Fibroblast of lung (primary cell): ENCODE data around the gene TADA2A. TPM values are rescaled to one million over a fixed set of nuclear protein-coding genes. Genes with fewer than 3 reads are reported as not detected.

Experiments used
- DNase-seq, 2 donors: peaks; one replicate each; pipeline versions ENCODE4 v3.0.0 to v3.0.0-alpha.2; 2010; ENCODE audit warnings: low read depth in 2 of 2
- H2AFZ ChIP-seq: 2 replicates; pipeline ENCODE4 v1.5.1; 2012; ENCODE audit warnings: low read length, control low read depth, inconsistent platforms
- H3K27ac ChIP-seq: 2 replicates; pipeline ENCODE4 v1.5.1; 2011; ENCODE audit warnings: low read length, control low read depth; ENCODE audit not compliant: insufficient read depth
- H3K27me3 ChIP-seq: 2 replicates; pipeline ENCODE4 v1.5.1; 2011; ENCODE audit warnings: mild to moderate bottlenecking, low read length; ENCODE audit not compliant: control insufficient read depth, insufficient read depth
- H3K36me3 ChIP-seq: 2 replicates; pipeline ENCODE4 v1.5.1; 2011; ENCODE audit warnings: low read length; ENCODE audit not compliant: control insufficient read depth, insufficient read depth
- H3K4me1 ChIP-seq: 2 replicates; pipeline ENCODE4 v1.5.1; 2011; ENCODE audit warnings: low read length; ENCODE audit not compliant: control insufficient read depth, insufficient read depth; ENCODE audit errors: extremely low read depth
- H3K4me2 ChIP-seq: 2 replicates; pipeline ENCODE4 v1.5.1; 2011; ENCODE audit warnings: low read length, control low read depth; ENCODE audit not compliant: insufficient read depth; ENCODE audit errors: extremely low read depth
- H3K4me3 ChIP-seq, 4 experiments: fragments of 200-600 bp in 1 of 4; sonication (generic) in 1 of 4; replicated peaks in 1 of 4; 2 replicates each; pipeline ENCODE4 v1.5.1; 2011 to 2016; ENCODE audit warnings: low read length in 4 of 4, low read depth in 3 of 4, mild to moderate bottlenecking in 3 of 4, control low read depth in 2 of 4, inconsistent platforms in 1 of 4, mixed read lengths in 1 of 4; ENCODE audit not compliant: insufficient read depth in 1 of 4; ENCODE audit errors: control extremely low read depth in 1 of 4
- H3K79me2 ChIP-seq: 2 replicates; pipeline ENCODE4 v1.5.1; 2012; ENCODE audit warnings: mild to moderate bottlenecking, low read length, inconsistent platforms; ENCODE audit not compliant: control insufficient read depth, insufficient read depth
- H3K9ac ChIP-seq: 2 replicates; pipeline ENCODE4 v1.5.1; 2011; ENCODE audit warnings: mild to moderate bottlenecking, low read length, control low read depth; ENCODE audit not compliant: insufficient read depth
- H3K9me3 ChIP-seq: 2 replicates; pipeline ENCODE4 v1.5.1; 2012; ENCODE audit warnings: low read depth, low read length; ENCODE audit not compliant: control insufficient read depth, insufficient read depth
- H4K20me1 ChIP-seq: 2 replicates; pipeline ENCODE4 v1.5.1; 2011; ENCODE audit warnings: low read length; ENCODE audit not compliant: control insufficient read depth, insufficient read depth; ENCODE audit errors: extremely low read depth
- EZH2 ChIP-seq: IDR thresholded peaks from 2 replicates; pipeline ENCODE4 v1.5.1; 2012; ENCODE audit warnings: low read length, control low read depth, mild to moderate bottlenecking; ENCODE audit errors: missing control alignments
- polyA plus RNA-seq, 2 donors: library from polyadenylated mRNA; depleted of rRNA in 1 of 2; stranded (reverse) in 1 of 2; unstranded in 1 of 2; fragments of >200 nt; gene quantifications; 2 replicates each; pipeline ENCODE4 v1.2.1, GENCODE V29; 2011 to 2012; ENCODE audit warnings: missing spikeins in 1 of 2
- total RNA-seq: library from RNA; depleted of rRNA; stranded (reverse); fragments of >200 nt; gene quantifications from 2 replicates; pipeline ENCODE4 v1.2.1, GENCODE V29; 2014
- TF ChIP-seq, protein P1 (sequence below), 2 donors: IDR thresholded peaks in 1 of 2; conservative IDR thresholded peaks in 1 of 2; 1 replicate in 1 of 2; 2 replicates in 1 of 2; pipeline ENCODE4 v1.5.1; 2011 to 2012; ENCODE audit warnings: low read length in 2 of 2, control low read depth in 1 of 2, inconsistent platforms in 1 of 2, low read depth in 1 of 2, mild to moderate bottlenecking in 1 of 2

Gene TADA2A
- total and polyA plus RNA-seq, 2 donors (not counting 1 experiment from before 2014, with no cell fraction given), result 18.7 to 23.9 TPM

DNA sequence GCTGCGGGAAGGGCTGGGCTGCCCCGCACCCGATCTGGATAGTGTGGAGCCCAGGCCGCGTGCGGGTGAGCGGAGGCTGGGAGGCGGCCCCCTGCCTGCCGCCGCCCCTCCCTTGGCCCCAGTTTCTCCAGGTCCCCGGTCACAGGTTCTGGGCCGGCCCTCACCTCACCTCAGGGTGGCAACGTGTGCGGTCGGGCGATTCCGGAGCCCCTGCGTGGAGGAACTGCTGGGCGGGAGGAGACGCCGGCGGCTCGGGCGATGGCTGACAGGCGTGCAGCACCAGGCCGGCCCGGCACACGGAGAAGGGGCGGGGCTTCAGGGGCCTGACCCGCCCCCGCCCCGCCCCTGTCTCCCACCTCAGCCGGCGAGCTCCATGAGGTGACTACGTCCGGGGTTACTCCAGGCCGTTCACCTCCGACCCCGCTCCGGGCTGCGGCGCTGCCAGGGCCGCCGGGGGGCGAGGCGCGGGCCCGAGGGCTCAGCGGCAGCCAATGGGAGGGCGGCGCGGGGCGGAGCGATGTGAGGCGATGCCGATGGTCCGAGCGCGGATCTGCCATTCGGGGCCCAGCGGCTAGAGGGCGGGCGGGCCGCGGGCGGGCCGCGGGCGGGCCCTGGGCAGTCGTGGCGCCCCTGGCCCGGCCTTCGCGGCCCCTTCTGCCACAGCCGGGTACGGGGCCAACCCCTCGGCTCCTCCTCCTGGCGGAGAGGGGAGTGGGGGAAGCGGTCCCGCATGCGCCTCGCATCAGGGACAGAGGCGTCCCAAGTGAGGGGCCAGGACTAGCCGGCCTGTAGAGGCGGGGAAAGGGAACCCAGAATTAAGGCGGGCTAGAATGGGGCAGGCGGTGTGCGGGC, 47.6 kb upstream of the TADA2A start:
- H3K36me3 ChIP-seq, result no peaks in the 10 kb centered on the region
- no peaks in the 10 kb centered on the region for H4K20me1 ChIP-seq
- H3K79me2 ChIP-seq, result peaks cover 39% of the 10 kb centered on the region
- no peaks in the 10 kb centered on the region for H3K9me3 ChIP-seq
- peaks cover 10% of the 10 kb centered on the region for H3K4me1 ChIP-seq
- peak; percentile 89 to 95 for DNase-seq
- H3K27ac ChIP-seq, result peak overlapping the region; percentile 81
- peak overlapping the region; percentile 91 to 98 (median 94) for H3K4me3 ChIP-seq
- H3K4me2 ChIP-seq, result peak overlapping the region; percentile 97
- TF ChIP-seq, protein P1, sequence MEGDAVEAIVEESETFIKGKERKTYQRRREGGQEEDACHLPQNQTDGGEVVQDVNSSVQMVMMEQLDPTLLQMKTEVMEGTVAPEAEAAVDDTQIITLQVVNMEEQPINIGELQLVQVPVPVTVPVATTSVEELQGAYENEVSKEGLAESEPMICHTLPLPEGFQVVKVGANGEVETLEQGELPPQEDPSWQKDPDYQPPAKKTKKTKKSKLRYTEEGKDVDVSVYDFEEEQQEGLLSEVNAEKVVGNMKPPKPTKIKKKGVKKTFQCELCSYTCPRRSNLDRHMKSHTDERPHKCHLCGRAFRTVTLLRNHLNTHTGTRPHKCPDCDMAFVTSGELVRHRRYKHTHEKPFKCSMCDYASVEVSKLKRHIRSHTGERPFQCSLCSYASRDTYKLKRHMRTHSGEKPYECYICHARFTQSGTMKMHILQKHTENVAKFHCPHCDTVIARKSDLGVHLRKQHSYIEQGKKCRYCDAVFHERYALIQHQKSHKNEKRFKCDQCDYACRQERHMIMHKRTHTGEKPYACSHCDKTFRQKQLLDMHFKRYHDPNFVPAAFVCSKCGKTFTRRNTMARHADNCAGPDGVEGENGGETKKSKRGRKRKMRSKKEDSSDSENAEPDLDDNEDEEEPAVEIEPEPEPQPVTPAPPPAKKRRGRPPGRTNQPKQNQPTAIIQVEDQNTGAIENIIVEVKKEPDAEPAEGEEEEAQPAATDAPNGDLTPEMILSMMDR (conservative IDR thresholded peaks at IDR 0.05 in 1 of 2, IDR thresholded peaks at IDR 0.05 in 1 of 2; ENCODE audit: low read depth in 1 of 2, low read length in 2 of 2), result peak in 1 of 2 donors; percentile 22
- TF ChIP-seq EZH2, result no peak
- peak overlapping the region; percentile 76 for H3K9ac ChIP-seq
- no peaks in the 10 kb centered on the region for H3K27me3 ChIP-seq
- peak overlapping the region; percentile 16 for H2AFZ ChIP-seq

GRCh38 chr17:37359682-37360188, 47.0 kb upstream of the TADA2A start:
- H3K27ac ChIP-seq, result peak overlapping the region; percentile 47
- no peaks in the 10 kb centered on the region for H4K20me1 ChIP-seq
- peaks cover 10% of the 10 kb centered on the region for H3K4me1 ChIP-seq
- DNase-seq, result no peak
- no peaks in the 10 kb centered on the region for H3K27me3 ChIP-seq
- peak overlapping the region; percentile 59 for H2AFZ ChIP-seq
- H3K9ac ChIP-seq, result no peak overlapping the region
- no peaks in the 10 kb centered on the region for H3K9me3 ChIP-seq
- H3K79me2 ChIP-seq, result peaks cover 32% of the 10 kb centered on the region
- no peak for TF ChIP-seq EZH2
- TF ChIP-seq, protein P1 (conservative IDR thresholded peaks at IDR 0.05 in 1 of 2, IDR thresholded peaks at IDR 0.05 in 1 of 2; ENCODE audit: low read depth in 1 of 2, low read length in 2 of 2), result no peak
- peak overlapping the region; percentile 73 for H3K4me2 ChIP-seq
- H3K36me3 ChIP-seq, result no peaks in the 10 kb centered on the region
- peak overlapping the region in 2 of 4 experiments; percentile 55 to 58 for H3K4me3 ChIP-seq

DNA sequence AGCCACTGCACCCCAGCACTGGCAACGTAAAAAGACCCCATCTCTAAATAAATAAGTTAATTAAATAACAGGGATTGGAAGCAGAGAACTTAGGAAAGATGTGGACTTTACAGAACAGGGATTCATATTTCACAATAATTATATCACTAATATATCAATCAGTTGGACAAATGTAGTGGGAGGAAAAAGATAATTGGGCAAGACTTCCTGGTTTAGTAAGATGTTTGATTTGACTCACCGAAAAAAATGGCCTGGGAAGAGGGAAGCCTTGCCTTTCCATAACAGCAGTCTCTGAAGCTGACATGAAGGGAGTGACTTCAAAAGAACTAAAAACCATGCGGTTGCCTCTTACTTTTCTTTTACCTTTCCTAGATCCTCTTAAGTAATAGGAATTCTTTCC, 46.1 kb upstream of the TADA2A start:
- no peak overlapping the region for H3K4me2 ChIP-seq
- H3K4me3 ChIP-seq, result no peak overlapping the region
- H4K20me1 ChIP-seq, result no peaks in the 10 kb centered on the region
- H3K79me2 ChIP-seq, result peaks cover 29% of the 10 kb centered on the region
- no peak overlapping the region for H3K27ac ChIP-seq
- H2AFZ ChIP-seq, result no peak overlapping the region
- DNase-seq, result peak in 1 of 2 donors; percentile 30
- no peak for TF ChIP-seq EZH2
- TF ChIP-seq, protein P1 (conservative IDR thresholded peaks at IDR 0.05 in 1 of 2, IDR thresholded peaks at IDR 0.05 in 1 of 2; ENCODE audit: low read depth in 1 of 2, low read length in 2 of 2), result no peak
- H3K27me3 ChIP-seq, result no peaks in the 10 kb centered on the region
- no peaks in the 10 kb centered on the region for H3K9me3 ChIP-seq
- no peaks in the 10 kb centered on the region for H3K36me3 ChIP-seq
- H3K4me1 ChIP-seq, result peaks cover 10% of the 10 kb centered on the region
- no peak overlapping the region for H3K9ac ChIP-seq
